NCI-H2107 treated with DMSO at 0.1 percent for 48 hours (cell line): ENCODE measurements around the gene ITFG2.
A peak's percentile ranks its signal among the peaks of the same experiment; 100 is the strongest.
"Not testable (repeated sequence)": the region's sequence is repeated elsewhere in the genome, so short reads cannot be mapped to it uniquely, and the experiment has no call there.

Experiments used
- DNase-seq: peaks from one replicate; lab custom pipeline; 2025; ENCODE audit not compliant: unreplicated experiment; lab: John Stamatoyannopoulos, UW

The ITFG2 gene

DNA sequence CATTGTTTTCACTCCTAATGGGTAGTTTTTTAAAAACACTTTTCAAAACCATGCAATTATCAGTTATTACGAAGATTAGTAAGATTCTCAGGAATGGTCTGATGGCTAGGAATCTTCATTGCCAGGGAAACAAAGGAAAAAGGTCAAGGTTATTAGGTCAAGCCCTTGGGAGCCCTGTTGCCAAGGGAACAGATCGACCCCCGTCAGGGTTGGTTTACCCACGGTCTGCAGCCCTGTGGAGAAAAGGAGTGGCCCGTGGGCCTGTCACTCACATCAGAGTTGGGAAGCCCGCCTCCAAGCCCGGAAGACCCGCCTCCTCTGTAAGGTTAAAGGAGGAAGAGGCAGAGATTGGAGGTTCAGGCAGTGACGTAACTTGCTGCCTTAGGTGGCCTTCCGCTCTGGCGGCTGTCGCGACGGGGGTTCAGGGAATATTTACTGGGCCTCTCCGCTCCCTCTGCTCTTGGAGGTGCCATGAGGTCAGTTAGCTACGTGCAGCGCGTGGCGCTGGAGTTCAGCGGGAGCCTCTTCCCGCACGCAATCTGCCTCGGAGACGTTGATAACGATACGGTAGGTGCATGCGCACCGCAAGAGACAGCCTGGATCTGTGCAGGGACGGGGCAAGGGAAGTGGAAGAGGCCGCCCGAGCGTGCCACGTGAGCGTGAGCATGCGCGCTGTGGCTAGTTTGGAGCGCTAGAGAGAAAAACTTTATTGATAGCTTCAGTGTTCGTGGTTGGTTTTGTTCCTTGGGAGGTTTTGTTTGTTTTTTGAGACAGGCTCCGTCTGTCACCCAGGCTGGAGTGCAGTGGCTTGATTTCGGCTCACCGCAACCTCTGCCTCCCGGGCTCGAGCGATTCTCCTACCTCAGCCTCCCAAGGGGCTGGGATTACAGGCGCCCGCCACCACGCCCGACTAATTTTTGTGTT lies at the start of gene ITFG2:
TSS of gene ITFG2 (plus strand) at position 379 of the 924 bp plus-strand sequence. CDS start at position 472, 93 bp downstream.
- DNase-seq = peak; percentile 97

DNA sequence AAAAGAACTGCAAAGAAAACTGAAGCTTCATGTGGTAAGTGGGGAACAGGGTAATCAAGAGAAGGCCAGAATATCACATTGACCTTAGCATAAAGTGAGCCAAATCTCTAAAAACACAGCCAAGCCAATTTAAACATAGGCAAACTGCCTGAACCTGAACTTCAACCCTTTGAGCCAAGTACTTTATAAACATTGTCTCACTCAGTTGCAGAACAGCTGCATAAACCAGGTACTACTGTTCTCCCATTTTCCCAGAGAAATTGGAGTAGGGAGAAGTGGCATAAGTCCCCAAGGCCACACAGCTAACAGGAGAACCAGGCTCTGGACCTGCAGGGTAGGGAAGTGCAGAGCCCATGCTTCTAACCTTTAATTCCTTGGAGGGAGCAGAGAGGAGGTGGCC lies 48.1 kb upstream of the ITFG2 start:
- DNase-seq = no peak

DNA sequence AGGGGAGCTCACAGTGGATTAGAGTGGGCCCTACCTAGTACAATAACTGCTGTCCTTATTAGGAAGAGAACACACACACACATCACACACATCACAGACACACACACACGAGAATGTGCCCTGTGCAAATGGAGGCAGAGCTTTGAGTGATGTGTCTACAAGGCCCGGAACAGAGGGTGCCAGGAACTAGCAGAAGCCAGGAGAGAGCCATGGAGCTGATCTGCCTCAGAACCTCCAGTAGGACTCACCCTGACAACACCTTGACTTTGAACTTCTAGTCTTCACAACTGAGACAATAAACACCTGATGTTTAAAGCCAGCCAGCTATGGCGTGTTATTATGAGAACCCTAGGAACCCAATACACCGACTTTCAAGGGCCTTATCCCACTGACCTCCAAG lies 47.4 kb upstream of the ITFG2 start:
- DNase-seq = no peak

DNA sequence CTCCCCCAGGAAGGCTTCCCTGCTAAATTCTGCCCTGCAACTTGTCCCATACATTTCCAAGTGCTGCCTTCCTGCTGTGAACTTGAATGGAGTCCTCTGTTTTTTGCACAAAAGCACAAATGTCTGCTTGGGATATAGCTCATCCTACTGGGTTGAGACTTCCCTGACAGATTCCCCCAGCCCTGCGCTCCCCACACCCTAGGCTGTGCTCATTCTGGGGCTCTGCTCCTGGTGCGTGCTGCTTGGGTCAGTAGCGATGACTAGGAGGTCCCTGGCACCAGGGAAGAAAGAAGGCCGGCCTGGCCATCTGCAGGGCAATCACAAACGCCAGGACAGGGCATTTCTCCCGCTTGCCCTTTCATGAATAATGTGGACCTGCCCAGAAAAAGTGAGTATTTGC lies 46.9 kb upstream of the ITFG2 start:
- no peak for DNase-seq

DNA sequence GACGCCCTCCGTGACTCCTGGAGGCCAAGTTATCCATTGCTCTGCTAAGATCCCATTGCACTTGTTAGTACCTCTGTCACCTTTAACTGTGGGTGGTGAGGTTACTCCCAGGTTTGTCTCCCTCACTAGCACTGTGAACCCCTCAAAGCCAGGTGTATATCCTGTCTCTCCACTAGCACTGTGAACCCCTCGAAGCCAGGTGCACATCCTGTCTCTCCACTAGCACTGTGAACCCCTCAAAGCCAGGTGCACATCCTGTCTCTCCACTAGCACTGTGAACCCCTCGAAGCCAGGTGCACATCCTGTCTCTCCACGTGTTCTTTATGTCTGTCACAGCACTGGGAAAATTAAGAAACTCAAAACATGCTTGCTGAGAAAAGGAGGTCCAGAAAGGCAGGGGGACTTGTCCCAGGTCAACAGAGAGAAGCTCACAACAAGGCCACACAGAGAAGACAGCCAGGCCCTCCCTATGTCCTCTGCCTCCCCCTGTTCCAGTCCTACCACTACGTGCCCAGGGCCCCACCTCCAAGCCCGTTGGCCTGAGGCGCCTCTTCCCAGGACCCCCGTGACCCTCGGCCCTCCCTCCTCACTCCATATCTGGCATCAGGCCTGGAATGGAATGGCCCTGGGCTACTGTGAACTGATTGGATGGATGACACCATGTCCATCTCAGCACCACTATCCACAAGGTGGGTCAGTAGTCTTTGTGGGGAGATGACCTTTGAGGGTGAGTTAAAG lies 44.1 kb upstream of the ITFG2 start:
- DNase-seq = no peak

DNA sequence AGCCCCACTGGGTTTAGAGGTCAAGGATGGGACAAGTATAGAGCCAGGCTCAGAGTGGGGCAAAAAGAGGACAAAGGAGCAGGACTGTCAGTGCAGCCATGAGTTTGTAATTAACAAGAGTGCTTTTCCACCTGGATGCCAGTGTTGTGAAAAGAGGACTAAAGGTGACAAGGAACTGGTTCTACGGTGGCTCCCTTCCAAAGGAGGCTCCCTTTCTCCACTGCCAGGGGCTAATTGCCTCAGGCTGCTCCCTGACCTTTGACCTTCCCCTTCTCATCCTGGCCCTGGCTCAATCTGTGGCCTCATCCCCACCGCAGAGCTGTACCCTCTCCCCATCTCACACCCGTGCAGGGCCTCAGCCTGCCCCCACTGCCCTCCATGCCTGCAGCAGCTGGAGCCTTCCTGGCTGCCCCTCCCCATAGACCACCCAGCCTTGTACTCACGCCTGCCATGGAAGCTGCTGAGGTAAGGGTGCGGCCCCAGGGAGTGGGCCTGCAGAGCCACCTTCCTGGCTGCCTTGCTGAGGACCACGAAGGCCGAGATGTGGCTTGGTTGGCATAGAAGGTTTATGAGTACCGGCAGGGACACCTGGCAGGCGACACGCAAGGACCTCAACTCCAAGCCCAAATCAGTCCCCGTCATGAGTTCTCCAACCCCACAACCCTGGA lies 42.5 kb upstream of the ITFG2 start:
- DNase-seq = no peak

DNA sequence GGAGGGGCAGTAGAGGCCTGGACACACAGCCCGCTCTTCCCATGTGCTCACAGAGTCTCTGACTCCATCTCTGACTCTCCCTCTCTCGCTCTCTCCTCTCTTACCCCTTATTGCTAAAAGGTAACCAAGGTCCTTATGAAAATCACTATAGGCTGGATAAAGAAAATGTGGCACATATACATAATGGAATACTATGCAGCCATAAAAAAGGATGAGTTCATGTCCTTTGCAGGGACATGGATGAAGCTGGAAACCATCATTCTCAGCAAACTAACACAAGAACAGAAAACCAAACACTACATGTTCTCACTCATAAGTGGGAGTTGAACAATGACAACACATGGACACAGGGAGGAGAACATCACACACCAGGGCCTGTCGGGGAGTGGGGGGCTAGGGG lies 41.9 kb upstream of the ITFG2 start:
- DNase-seq = not testable (repeated sequence)

DNA sequence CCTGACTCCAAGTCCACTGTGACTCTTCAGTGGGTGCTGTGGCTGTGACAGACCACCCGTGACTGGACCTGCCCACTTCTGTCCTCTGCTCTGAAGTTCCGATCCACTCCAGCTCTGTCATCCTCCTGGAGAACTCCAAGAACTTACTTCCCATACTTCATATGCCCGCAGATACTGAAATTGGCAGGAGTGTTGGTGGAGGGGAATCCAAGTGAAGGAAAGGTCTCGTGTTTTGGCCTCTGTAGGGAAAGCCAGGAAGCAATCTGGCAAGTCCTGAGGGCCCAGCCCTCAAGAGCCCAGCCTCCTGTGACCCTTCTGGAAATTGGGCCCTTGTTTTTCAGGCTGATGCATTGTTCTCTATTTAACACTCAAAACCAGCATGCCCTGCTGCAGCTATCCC lies 40.1 kb upstream of the ITFG2 start:
- no peak for DNase-seq

DNA sequence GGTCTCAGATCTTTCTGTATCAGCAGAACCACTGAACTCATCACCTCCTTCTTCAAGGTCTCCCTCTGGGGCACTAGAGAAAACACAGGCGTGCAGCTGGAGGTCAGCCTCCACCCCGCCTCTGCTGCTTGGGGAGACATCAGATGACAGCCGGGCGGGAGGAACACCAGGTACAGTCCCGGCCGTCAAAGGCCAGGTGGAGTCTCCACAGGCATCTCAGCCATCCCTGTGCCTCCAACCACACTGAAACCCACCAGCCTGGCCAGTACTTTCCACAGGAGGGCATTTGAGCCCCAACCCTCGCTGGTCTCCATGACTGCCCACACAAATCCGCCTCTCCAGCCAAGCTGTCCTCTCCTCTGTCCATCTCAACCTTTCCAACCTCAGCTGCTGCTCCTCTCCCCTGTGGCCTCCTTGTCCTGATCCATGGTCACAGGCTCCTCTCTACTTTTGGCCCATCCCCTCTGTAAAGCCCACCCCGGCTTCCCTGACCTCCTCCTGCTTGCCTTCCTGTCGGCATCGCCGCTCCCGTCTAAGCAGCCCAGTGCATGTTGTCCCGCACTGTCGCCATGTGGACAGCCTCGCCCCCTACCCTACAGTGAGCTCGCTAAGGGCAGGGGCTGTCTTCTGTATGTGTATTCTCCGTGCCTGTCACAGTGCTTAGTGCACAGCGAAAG lies 39.1 kb upstream of the ITFG2 start:
- DNase-seq = no peak

DNA sequence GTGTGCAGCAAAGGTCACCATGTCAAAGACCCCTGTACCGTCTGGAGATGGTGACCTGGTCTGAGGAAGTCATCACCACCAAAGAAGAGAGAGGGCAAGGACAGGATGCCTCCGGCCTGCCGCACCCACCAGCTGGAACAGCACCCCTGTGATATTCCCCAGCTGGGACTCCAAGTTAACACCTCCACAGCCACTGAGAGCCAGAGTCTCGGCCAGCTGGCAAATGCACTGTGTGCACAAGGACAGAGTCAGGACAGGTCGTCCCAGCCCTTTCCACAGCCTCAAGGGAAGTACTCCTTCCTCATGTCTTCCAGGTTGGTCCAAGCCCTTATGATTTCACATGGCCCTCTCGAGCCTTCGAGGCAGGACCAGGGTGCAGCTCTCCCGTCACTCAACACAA lies 37.0 kb upstream of the ITFG2 start:
- no peak for DNase-seq

DNA sequence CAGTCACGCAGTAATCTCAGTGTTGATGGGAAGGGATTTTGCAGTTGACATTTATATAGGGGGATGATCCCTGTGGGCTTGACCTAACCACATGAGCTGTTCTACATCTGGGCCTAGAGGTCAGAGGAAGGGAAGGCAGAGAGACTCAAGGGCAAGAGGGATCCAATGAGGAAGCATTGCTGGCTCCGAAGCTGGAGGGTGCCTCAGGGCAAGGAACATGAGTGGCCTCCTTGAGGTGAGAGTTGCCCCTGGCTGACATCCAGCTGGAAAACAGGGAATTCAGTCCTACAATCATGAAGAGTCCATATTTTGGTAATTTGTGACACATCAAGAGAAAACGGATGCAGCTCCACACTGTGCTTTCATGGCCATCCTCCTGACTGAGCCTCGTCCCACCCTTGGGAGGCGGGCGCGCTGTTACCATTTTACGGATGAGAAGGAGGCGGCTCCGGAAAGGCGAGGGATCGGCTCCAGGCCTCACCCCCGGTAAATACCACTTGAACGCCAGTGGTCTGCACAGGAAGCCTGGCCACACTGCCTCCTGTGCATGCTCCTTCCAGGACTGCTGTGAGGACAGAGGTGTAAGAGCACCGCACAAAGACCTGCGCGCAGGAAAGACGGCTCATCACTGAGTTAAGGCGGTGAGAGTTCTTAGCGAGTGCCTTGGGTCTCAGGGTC lies 36.2 kb upstream of the ITFG2 start:
- no peak for DNase-seq

DNA sequence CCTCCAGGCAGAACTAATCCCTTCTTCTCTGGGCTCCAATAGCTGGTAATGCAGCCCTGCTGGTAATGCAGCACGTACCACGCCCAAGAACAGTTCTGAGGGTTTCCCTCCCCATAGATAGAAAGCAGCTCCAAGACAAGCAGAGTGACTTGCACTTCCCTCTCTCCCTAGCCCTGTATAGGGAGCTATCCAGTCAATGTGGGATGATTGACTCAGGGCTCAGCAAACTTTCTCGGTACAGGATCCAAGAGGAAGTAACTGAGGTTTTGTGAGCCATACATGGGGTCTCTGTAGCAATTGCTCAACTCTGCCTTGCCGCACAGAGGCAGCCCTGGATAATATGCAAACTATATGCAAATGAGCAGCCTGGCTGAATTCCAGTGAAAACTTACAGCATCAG lies 33.2 kb upstream of the ITFG2 start:
- DNase-seq = no peak

DNA sequence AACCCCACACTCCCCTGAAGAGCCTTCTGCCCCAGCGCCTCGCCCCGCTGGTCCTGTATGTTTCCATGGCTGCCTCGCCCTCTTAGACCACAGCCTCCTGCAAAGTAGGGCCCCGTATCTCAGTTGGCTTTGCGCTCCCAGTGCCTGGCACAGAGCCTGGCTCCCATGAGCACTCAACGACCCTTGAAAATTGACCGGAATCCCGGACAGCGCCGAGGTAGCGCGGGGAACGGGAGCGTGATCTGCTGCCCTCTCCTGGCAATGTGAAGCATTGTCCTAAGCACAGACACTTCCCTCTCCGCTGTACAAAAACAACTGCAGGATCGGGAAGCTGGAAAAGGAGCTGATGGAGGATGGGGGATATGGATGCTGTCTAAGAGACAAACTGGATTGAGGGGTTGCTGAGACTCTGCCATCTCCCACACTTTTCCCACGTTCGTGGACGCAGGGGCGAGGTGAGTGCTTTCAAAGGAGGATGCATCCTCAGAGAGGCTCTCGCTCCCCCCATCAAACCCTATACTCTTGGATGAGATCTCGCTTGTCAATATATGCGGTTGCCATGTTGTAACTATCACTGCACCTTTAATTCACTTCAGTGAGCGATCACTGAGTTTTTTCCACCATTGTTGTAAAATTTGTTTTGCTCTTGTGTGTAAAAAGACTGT lies 28.4 kb upstream of the ITFG2 start:
- peak; percentile 64 for DNase-seq

DNA sequence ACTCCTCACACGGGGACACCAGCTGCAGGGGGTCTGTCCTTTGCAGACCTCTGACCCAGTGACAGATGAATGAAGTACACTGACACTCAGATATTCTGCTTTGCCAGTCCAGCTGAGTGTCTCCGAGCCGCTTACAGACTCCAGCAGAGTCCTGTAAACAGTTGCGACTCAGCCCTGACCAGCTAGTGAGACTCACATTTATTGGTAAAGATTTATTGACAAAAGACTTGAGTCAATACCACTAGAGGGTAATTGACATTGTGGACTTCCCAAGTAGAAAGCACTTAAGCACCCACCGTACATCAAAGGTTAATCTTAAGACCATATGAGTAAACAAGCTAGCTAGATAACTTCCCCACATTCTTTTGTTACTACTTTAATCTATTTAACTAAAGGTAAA lies 27.5 kb upstream of the ITFG2 start:
- DNase-seq = no peak

DNA sequence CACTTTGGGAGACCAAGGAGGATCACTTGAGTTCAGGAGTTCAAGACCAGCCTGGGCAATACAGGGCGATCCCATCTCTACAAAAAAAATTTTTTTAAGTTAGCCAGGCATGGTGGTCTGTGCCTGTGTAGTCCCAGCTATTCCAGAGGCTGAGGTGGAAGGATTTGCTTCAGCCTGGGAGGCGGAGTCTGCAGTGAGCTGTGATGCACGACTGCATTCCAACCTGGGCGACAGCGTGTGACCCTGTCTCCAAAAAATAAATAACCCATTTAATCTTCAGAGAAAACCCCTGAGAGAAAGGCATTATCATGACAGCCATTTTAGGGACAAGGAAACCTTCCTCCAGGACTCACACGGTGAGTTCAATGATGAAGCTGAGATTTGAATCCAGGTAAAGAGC lies 21.4 kb upstream of the ITFG2 start:
- no peak for DNase-seq

DNA sequence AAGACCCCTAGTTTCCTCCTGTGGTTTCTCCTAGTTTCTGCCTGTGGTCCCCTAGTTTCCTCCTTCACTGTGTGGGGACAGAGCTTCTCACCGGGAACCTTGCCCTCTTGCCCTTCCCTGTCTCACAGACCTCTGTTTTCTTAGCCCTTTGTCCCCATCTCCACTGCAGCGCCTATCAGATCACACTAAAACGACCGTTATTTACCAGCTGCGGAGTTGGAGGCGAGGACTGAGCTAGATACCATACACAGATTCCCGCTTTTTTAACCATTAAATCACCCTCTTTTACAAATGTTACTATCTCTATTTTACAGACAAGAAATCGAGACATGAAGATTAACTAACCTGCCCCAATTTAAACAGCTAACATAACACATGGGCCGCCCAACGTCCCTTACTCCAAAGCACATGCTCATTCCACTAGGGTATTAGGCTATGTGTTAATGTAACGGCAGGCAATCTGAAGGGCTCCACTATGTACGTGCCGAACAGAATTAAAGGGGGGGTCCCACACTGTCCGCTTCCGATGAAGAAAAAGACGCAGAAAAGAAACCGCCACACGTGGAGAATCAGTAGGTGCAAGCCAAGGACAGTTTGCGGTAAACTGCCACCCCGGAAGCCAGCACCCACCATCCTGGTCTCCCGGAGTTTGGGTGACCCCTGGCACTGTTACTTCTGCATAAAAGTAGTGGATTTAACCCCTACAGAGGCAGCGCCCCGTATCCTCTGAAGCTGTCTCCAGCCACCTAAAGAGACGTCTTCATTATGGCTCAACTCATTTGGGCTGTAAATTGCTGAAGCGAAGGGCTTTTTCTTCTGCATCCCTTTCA lies 19.6 kb upstream of the ITFG2 start:
- DNase-seq = no peak

DNA sequence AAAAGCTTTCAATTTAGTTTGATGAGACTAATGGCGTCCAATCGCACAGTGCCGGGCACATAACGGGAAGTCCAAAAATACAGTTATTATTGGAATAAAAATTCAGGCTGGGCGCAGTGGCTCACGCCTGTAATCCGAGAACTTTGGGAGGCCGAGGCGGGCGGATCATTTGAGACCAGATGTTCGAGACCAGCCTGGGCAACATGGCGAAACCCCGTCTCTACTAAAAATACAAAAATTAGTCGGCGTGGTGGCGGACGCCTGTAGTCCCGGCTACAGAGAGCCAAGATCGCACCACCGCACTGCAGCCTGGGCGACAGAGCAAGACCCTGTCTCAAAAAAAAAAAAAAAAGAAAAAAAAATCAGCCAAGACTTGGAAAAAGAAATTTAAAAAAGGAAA lies 18.9 kb upstream of the ITFG2 start:
- no peak for DNase-seq

DNA sequence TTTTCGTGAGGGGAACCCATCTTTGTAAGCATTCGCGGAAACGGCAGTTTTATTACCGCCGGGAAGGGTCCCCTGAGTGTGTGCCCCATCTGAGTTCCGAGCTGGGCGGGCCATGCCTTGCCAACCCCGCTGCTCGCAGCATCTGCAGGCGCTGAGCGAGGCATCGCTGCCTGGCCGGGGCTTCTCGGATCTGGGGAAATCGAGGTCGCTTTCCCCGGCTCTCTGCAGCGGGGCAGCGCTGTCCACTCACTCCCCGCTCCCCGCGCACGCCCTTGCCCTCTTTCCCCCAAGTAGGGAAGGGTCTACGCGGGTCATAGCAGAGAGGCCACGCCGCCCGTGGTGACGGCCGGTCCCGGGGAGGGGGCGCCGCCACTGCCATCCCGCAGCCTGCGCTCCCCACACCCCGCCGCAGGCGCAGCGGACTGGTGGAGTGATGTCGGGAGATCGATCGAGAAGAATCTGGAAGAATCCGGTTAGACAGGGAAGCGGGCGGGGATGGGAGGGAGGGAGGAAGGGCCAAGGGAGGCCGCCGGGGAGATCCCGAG lies 18.2 kb upstream of the ITFG2 start:
- no peak for DNase-seq

DNA sequence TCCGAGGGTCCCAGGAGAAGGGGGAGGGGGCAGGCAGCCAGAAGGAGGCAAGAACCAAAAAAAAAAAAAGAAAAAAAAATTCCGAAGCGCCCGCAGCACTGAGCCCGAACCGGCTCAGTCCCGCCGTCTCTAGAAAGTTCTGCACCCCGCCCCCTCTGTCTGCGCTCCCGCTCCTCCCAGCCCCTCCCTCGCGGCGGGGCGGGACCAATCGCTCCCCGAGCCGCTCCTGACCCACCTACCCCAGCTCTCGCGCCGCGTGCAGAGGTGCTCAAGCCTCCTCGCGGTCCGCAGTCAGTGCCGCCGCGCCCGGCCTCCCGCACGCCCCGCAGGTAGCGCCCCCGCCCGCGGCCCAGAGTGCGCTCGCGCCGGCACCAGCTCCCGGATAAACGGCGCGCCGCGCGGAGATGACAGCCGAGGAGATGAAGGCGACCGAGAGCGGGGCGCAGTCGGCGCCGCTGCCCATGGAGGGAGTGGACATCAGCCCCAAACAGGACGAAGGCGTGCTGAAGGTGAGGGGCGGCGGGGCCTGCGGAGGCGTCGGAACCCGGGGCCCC lies 17.7 kb upstream of the ITFG2 start, which contains the start of gene FKBP4:
TSS of gene FKBP4 (plus strand) at position 235 of the 554 bp plus-strand sequence. CDS start at position 405, 170 bp downstream.
- DNase-seq = peak; percentile 44
